ENCODE measurements around the gene SEC14L2.
A peak's percentile ranks its signal among the peaks of the same experiment; 100 is the strongest.

Gene SEC14L2

GRCh38 chr22:30441088-30441487 lies 44.3 kb downstream of the SEC14L2 start:
- Histone ChIP-seq H3K79me2 (ENCODE audit: insufficient read depth, low read length) (no peaks in the 10 kb centered on the region), H4K20me1 (ENCODE audit: low read depth, low read length) (no peaks in the 10 kb centered on the region), H2AFZ (ENCODE audit: low read depth, low read length, severe bottlenecking) (no peak overlapping the region), H3K36me3 (ENCODE audit: low read length) (no peaks in the 10 kb centered on the region), H3F3A (ENCODE audit: insufficient read depth) (peaks cover 7% of the 10 kb centered on the region), H3K27ac (ENCODE audit: low read depth, low read length) (no peak overlapping the region), H3K27me3 (ENCODE audit: low read length) (no peaks in the 10 kb centered on the region), H3K9me3 (ENCODE audit: insufficient read depth, low read length) (no peaks in the 10 kb centered on the region), H3K4me2 (ENCODE audit: low read depth, low read length, poor library complexity, severe bottlenecking) (no peak overlapping the region), H3K4me3 (ENCODE audit: insufficient read depth, low read length, poor library complexity, severe bottlenecking) (no peak overlapping the region), H3K9me2 (replicated peaks; ENCODE audit: insufficient read depth, low read length) (no peaks in the 10 kb centered on the region), H3K9ac (ENCODE audit: low read length) (no peak overlapping the region)
- TF ChIP-seq EZH2phosphoT487 (conservative IDR thresholded peaks at IDR 0.05; ENCODE audit: low read length) = no peak
- no peak for TF ChIP-seq CTCF (IDR thresholded peaks at IDR 0.05; ENCODE audit: insufficient read depth, low read length, poor library complexity, severe bottlenecking)

GRCh38 chr22:30444632-30445437 lies 48.0 kb downstream of the SEC14L2 start:
- Histone ChIP-seq H3K79me2 (ENCODE audit: insufficient read depth, low read length) (no peaks in the 10 kb centered on the region), H3K9me3 (ENCODE audit: insufficient read depth, low read length) (no peaks in the 10 kb centered on the region), H3K36me3 (ENCODE audit: low read length) (no peaks in the 10 kb centered on the region), H3K27me3 (ENCODE audit: low read length) (no peaks in the 10 kb centered on the region), H2AFZ (ENCODE audit: low read depth, low read length, severe bottlenecking) (peak overlapping the region; percentile 72), H3K9me2 (replicated peaks; ENCODE audit: insufficient read depth, low read length) (no peaks in the 10 kb centered on the region), H3K27ac (ENCODE audit: low read depth, low read length) (no peak overlapping the region), H4K20me1 (ENCODE audit: low read depth, low read length) (no peaks in the 10 kb centered on the region), H3K4me2 (ENCODE audit: low read depth, low read length, poor library complexity, severe bottlenecking) (peak overlapping the region; percentile 19), H3K4me3 (ENCODE audit: insufficient read depth, low read length, poor library complexity, severe bottlenecking) (no peak overlapping the region), H3K9ac (ENCODE audit: low read length) (no peak overlapping the region), H3F3A (ENCODE audit: insufficient read depth) (no peaks in the 10 kb centered on the region)
- TF ChIP-seq EZH2phosphoT487 (conservative IDR thresholded peaks at IDR 0.05; ENCODE audit: low read length) (no peak), CTCF (IDR thresholded peaks at IDR 0.05; ENCODE audit: insufficient read depth, low read length, poor library complexity, severe bottlenecking) (peak; percentile 88)

DNA sequence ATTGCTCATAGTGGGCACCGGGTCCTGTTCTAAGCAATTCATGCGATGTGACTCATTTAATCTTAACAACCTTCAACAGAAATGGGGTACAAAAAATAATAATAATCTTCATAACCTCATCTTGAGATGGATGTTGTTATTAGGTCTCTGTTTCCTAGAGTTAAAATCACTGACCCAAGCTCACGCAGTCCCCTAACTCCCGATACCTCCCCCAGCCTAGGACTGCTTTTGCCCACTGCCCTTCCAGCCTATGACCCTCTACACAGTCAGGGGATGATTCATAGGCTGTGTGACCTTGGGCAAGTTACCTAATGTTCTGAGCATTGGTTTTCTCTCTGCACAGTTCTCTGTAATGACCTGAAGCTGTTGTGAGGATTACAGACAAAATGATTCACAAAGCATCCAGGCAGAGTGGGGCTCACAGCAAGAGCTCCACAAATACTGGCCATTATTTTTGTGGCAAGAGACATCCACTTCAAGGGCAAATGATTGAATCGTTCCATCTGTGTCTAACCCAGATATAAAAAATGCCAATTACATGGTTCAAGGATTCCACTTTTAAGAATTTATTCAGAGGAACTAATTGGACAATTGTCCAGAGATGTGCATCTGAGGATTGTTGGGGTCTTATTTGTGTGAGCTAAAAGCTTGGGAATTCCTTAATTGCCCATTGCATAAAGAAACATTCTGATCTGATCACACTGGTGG lies 48.8 kb downstream of the SEC14L2 start:
- Histone ChIP-seq H3K27me3 (ENCODE audit: low read length) (no peaks in the 10 kb centered on the region), H2AFZ (ENCODE audit: low read depth, low read length, severe bottlenecking) (no peak overlapping the region), H3K27ac (ENCODE audit: low read depth, low read length) (no peak overlapping the region), H3K9me3 (ENCODE audit: insufficient read depth, low read length) (no peaks in the 10 kb centered on the region), H3K4me3 (ENCODE audit: insufficient read depth, low read length, poor library complexity, severe bottlenecking) (no peak overlapping the region), H3K36me3 (ENCODE audit: low read length) (no peaks in the 10 kb centered on the region), H3F3A (ENCODE audit: insufficient read depth) (no peaks in the 10 kb centered on the region), H3K79me2 (ENCODE audit: insufficient read depth, low read length) (no peaks in the 10 kb centered on the region), H3K9me2 (replicated peaks; ENCODE audit: insufficient read depth, low read length) (no peaks in the 10 kb centered on the region), H4K20me1 (ENCODE audit: low read depth, low read length) (no peaks in the 10 kb centered on the region), H3K4me2 (ENCODE audit: low read depth, low read length, poor library complexity, severe bottlenecking) (no peak overlapping the region), H3K9ac (ENCODE audit: low read length) (no peak overlapping the region)
- TF ChIP-seq EZH2phosphoT487 (conservative IDR thresholded peaks at IDR 0.05; ENCODE audit: low read length) (no peak), CTCF (IDR thresholded peaks at IDR 0.05; ENCODE audit: insufficient read depth, low read length, poor library complexity, severe bottlenecking) (no peak)
